ENCODE data around the gene CARD10.
A peak's percentile ranks its signal among the peaks of the same experiment; 100 is the strongest.

- TF ChIP-seq CTCF (IDR thresholded peaks at IDR 0.05; ENCODE audit: low read depth, low read length) (peak; percentile 99), EZH2phosphoT487 (IDR thresholded peaks at IDR 0.05; ENCODE audit: low read depth) (no peak)
Observed at GRCh38 chr22:37538590-37539357, 19.6 kb upstream of the CARD10 start.
